ENCODE measurements around the gene CMC2.

Gene CMC2

GRCh38 chr16:81029930-81030604 is 23.4 kb upstream of the CMC2 start:
- H3K27ac ChIP-seq (ENCODE audit: extremely low read depth, low read depth, low read length): no peak overlapping the region
- no peaks in the 10 kb centered on the region for H3K4me1 ChIP-seq (ENCODE audit: control insufficient read depth, insufficient read depth, low read length)
- POLR2A ChIA-PET: no interaction called here
- no peaks in the 10 kb centered on the region for H3K9me3 ChIP-seq (ENCODE audit: control insufficient read depth, insufficient read depth, low read depth, low read length)
- TF ChIP-seq ZNF184 (tag by site-specific recombination; IDR thresholded peaks at IDR 0.05): no peak
- peaks cover 29 to 53% of the 10 kb centered on the region in 2 experiments for H3K36me3 ChIP-seq (ENCODE audit: control insufficient read depth in 2 of 2, insufficient read depth in 1 of 2, low read length in 2 of 2)
- H3K4me3 ChIP-seq (ENCODE audit: low read depth, low read length): no peak overlapping the region
- CTCF ChIA-PET: interaction anchor here (0.6 kb wide), 1 partner anchor 10 kb away, joined by 3 read pairs; no protein-coding TSS in a partner anchor

GRCh38 chr16:81026429-81026828 is 19.7 kb upstream of the CMC2 start:
- TF ChIP-seq ZSCAN18 (tag by site-specific recombination; IDR thresholded peaks at IDR 0.05): no peak
- no peak for TF ChIP-seq ZNF521 (tag by site-specific recombination; IDR thresholded peaks at IDR 0.05)
- no peak for TF ChIP-seq ZBTB21 (tag by site-specific recombination; IDR thresholded peaks at IDR 0.05)
- no peak for TF ChIP-seq GLI4 (tag by site-specific recombination; IDR thresholded peaks at IDR 0.05)
- no peak for TF ChIP-seq ZNF280C (tag by site-specific recombination; IDR thresholded peaks at IDR 0.05)
- no peak for TF ChIP-seq ZNF585B (tag by site-specific recombination; IDR thresholded peaks at IDR 0.05)
- TF ChIP-seq ZNF398 (tag by site-specific recombination; IDR thresholded peaks at IDR 0.05): no peak
- Histone ChIP-seq H3K4me1 (ENCODE audit: control insufficient read depth, insufficient read depth, low read length) (no peaks in the 10 kb centered on the region), H3K27ac (ENCODE audit: extremely low read depth, low read depth, low read length) (no peak overlapping the region), H3K9me3 (ENCODE audit: control insufficient read depth, insufficient read depth, low read depth, low read length) (no peaks in the 10 kb centered on the region), H3K4me3 (ENCODE audit: low read depth, low read length) (no peak overlapping the region), H3K36me3 (ENCODE audit: control insufficient read depth in 2 of 2, insufficient read depth in 1 of 2, low read length in 2 of 2) (peaks cover 44 to 83% of the 10 kb centered on the region in 2 experiments)
- POLR2A ChIA-PET: no interaction called here
- CTCF ChIA-PET: no interaction called here

GRCh38 chr16:81018496-81018895 is 11.8 kb upstream of the CMC2 start:
- ChIA-PET POLR2A (interaction anchor here (1.2 kb wide), 1 partner anchor 11 kb away, joined by 6 read pairs; the partner anchor contains the start of genes CENPN and CMC2), CTCF (interaction anchor here (0.6 to 2.1 kb wide), 2 partner anchors 17 to 719 kb away, joined by 3 to 11 read pairs; partner anchors contain the start of gene ATMIN)
- no peak overlapping the region for H3K4me3 ChIP-seq (ENCODE audit: low read depth, low read length)
- peaks cover 68 to 99% of the 10 kb centered on the region in 2 experiments for H3K36me3 ChIP-seq (ENCODE audit: control insufficient read depth in 2 of 2, insufficient read depth in 1 of 2, low read length in 2 of 2)
- H3K27ac ChIP-seq (ENCODE audit: extremely low read depth, low read depth, low read length): no peak overlapping the region
- no peaks in the 10 kb centered on the region for H3K9me3 ChIP-seq (ENCODE audit: control insufficient read depth, insufficient read depth, low read depth, low read length)
- H3K4me1 ChIP-seq (ENCODE audit: control insufficient read depth, insufficient read depth, low read length): no peaks in the 10 kb centered on the region
- no peak for TF ChIP-seq ZNF19 (tag by site-specific recombination; IDR thresholded peaks at IDR 0.05; ENCODE audit: low read depth)
- no peak for TF ChIP-seq ZNF266 (tag by site-specific recombination; IDR thresholded peaks at IDR 0.05; ENCODE audit: low read depth)
- no peak for TF ChIP-seq IKZF3 (tag by site-specific recombination; IDR thresholded peaks at IDR 0.05)
- no peak for TF ChIP-seq ZNF600 (tag by site-specific recombination; IDR thresholded peaks at IDR 0.05)
- TF ChIP-seq INSM2 (tag by site-specific recombination; IDR thresholded peaks at IDR 0.05): no peak
- TF ChIP-seq ZNF391 (tag by site-specific recombination; IDR thresholded peaks at IDR 0.05; ENCODE audit: borderline replicate concordance, low read depth): no peak
- no peak for TF ChIP-seq ZNF76 (tag by site-specific recombination; IDR thresholded peaks at IDR 0.05; ENCODE audit: borderline replicate concordance, low read depth)
- no peak for TF ChIP-seq SCRT2 (tag by site-specific recombination; IDR thresholded peaks at IDR 0.05)
- no peak for TF ChIP-seq TRIM28 (IDR thresholded peaks at IDR 0.05; ENCODE audit: borderline replicate concordance, low read length)
- TF ChIP-seq ZNF660 (tag by site-specific recombination; IDR thresholded peaks at IDR 0.05): no peak
- TF ChIP-seq PRDM4 (tag by site-specific recombination; IDR thresholded peaks at IDR 0.05): no peak
- TF ChIP-seq ZNF623 (tag by site-specific recombination; IDR thresholded peaks at IDR 0.05): no peak
